GM12878 (cell line): ENCODE results near the gene CUL9. TPM values are rescaled to one million over a fixed set of nuclear protein-coding genes. Genes with fewer than 3 reads are reported as not detected.

Experiments used
- ATAC-seq: fragments of 200-7000 bp; cut with Tn5 transposase; 3 replicates; pipeline ENCODE4 v1.9.1; 2020; ENCODE audit warnings: mild to moderate bottlenecking, moderate library complexity
- BruUV-seq: library from RNA; stranded (reverse); fragments of 400-500 nt; replicated peaks from 2 replicates; lab custom pipeline; 2021; lab: Mats Ljungman, UMichigan
- CTCF ChIA-PET: fragments of 300-600 bp; sonication (Branson Sonifier 250); formaldehyde crosslinking; extraction: SDS; loops from one replicate; lab custom pipeline; 2021; ENCODE audit warnings: inconsistent platforms; lab: Yijun Ruan, JAX
- POLR2A ChIA-PET: fragments of 350-600 bp; formaldehyde crosslinking; extraction: SDS; loops from one replicate; lab custom pipeline; 2021; ENCODE audit warnings: inconsistent platforms; lab: Charles Lee
- RAD21 ChIA-PET: fragments of 300-600 bp; sonication (Branson Sonifier 250); formaldehyde crosslinking; loops from one replicate; lab custom pipeline; 2023; ENCODE audit warnings: antibody characterized with exemption; ENCODE audit not compliant: unreplicated experiment; lab: Charles Lee
- SMC1A ChIA-PET: fragments of 300-600 bp; sonication (Branson Sonifier 250); formaldehyde crosslinking; loops from one replicate; lab custom pipeline; 2023; ENCODE audit not compliant: unreplicated experiment, uncharacterized antibody; lab: Charles Lee
- DNase-seq: peaks from one replicate; pipeline ENCODE4 v3.0.0-alpha.2; 2011; ENCODE audit warnings: low read depth, low spot score
- FAIRE-seq: peaks from 3 replicates; lab custom pipeline; 2011; peaks lifted over from hg19 to GRCh38; lab: Jason Lieb, UNC
- H2AFZ ChIP-seq: 2 replicates; pipeline ENCODE4 v1.6.0; 2011; ENCODE audit warnings: low read depth, low read length, control low read depth; ENCODE audit not compliant: control insufficient read depth
- H3K27ac ChIP-seq: 2 replicates; pipeline ENCODE4 v1.5.1; 2011; ENCODE audit warnings: control low read depth; ENCODE audit not compliant: control insufficient read depth, insufficient read depth
- H3K27me3 ChIP-seq, 2 experiments: replicated peaks in 1 of 2; 2 replicates each; pipeline versions ENCODE4 v1.6.0 to v1.6.1; 2011; ENCODE audit warnings: low read length in 1 of 2; ENCODE audit not compliant: control insufficient read depth in 2 of 2, insufficient read depth in 2 of 2
- H3K36me3 ChIP-seq, 2 experiments: 2 replicates each; pipeline ENCODE4 v1.5.1; 2011; ENCODE audit warnings: low read length in 1 of 2; ENCODE audit not compliant: control insufficient read depth in 2 of 2, insufficient read depth in 2 of 2
- H3K4me1 ChIP-seq: 2 replicates; pipeline ENCODE4 v1.6.1; 2011; ENCODE audit warnings: mild to moderate bottlenecking, low read length, moderate library complexity, mixed read lengths; ENCODE audit not compliant: control insufficient read depth, insufficient read depth
- H3K4me2 ChIP-seq: 2 replicates; pipeline ENCODE4 v1.6.0; 2011; ENCODE audit warnings: control low read depth; ENCODE audit not compliant: control insufficient read depth, insufficient read depth
- H3K4me3 ChIP-seq: fragments of 200-600 bp; sonication (generic); 2 replicates; pipeline ENCODE4 v1.5.1; 2016
- H3K79me2 ChIP-seq: 2 replicates; pipeline ENCODE4 v1.6.0; 2011; ENCODE audit warnings: low read length; ENCODE audit not compliant: control insufficient read depth, insufficient read depth
- H3K9ac ChIP-seq: 2 replicates; pipeline ENCODE4 v1.8.0; 2011; ENCODE audit warnings: low read length, control low read depth, mixed read lengths; ENCODE audit not compliant: control insufficient read depth, insufficient read depth
- H3K9me3 ChIP-seq: replicated peaks from 3 replicates; pipeline ENCODE4 v1.5.1; 2011; ENCODE audit warnings: mild to moderate bottlenecking, low read length; ENCODE audit not compliant: control insufficient read depth, insufficient read depth
- H4K20me1 ChIP-seq: 2 replicates; pipeline ENCODE4 v1.6.0; 2011; ENCODE audit not compliant: control insufficient read depth, insufficient read depth
- CTCF ChIP-seq, 3 experiments: IDR thresholded peaks in 2 of 3; conservative IDR thresholded peaks in 1 of 3; 2 replicates each; pipeline ENCODE4 v1.5.1; 2011; ENCODE audit warnings: low read depth in 3 of 3, low read length in 3 of 3, mild to moderate bottlenecking in 3 of 3, control low read depth in 2 of 3, moderate library complexity in 2 of 3, inconsistent platforms in 1 of 3, mixed read lengths in 1 of 3; ENCODE audit not compliant: control insufficient read depth in 2 of 3, insufficient read depth in 1 of 3; ENCODE audit errors: extremely low read depth in 1 of 3
- FOXK2 ChIP-seq: fragments of 450-650 bp; IDR thresholded peaks from 2 replicates; pipeline ENCODE4 v1.6.1; 2017; ENCODE audit warnings: mild to moderate bottlenecking, moderate library complexity
- IRF4 ChIP-seq: IDR thresholded peaks from 2 replicates; pipeline ENCODE4 v1.6.1; 2011; ENCODE audit warnings: low read depth, low read length
- NBN ChIP-seq: fragments of 450-650 bp; IDR thresholded peaks from 2 replicates; pipeline ENCODE4 v1.6.1; 2016
- NFYB ChIP-seq: IDR thresholded peaks from 2 replicates; pipeline ENCODE4 v1.6.1; 2011; ENCODE audit warnings: low read depth, mild to moderate bottlenecking, low read length, improper control_type of control experiment, moderate library complexity; ENCODE audit not compliant: insufficient read depth
- NR2C1 ChIP-seq: fragments of 450-650 bp; IDR thresholded peaks from 2 replicates; pipeline ENCODE4 v1.6.1; 2017; ENCODE audit warnings: antibody characterized with exemption, mild to moderate bottlenecking, moderate library complexity
- NR2F1 ChIP-seq: fragments of 450-650 bp; conservative IDR thresholded peaks from 2 replicates; pipeline ENCODE4 v1.6.1; 2017; ENCODE audit warnings: mild to moderate bottlenecking
- PAX8 ChIP-seq: fragments of 450-650 bp; IDR thresholded peaks from 2 replicates; pipeline ENCODE4 v1.6.1; 2017; ENCODE audit warnings: mild to moderate bottlenecking, moderate library complexity
- RAD21 ChIP-seq: IDR thresholded peaks from 2 replicates; pipeline ENCODE4 v1.6.1; 2011; ENCODE audit warnings: mild to moderate bottlenecking, low read depth, low read length, moderate library complexity; ENCODE audit not compliant: insufficient read depth
- SMAD1 ChIP-seq: fragments of 450-650 bp; IDR thresholded peaks from 2 replicates; pipeline ENCODE4 v1.6.1; 2018; ENCODE audit warnings: mild to moderate bottlenecking, low read depth; ENCODE audit not compliant: partially characterized antibody
- SREBF1 ChIP-seq: IDR thresholded peaks from 2 replicates; pipeline ENCODE4 v1.6.1; 2012; ENCODE audit warnings: mild to moderate bottlenecking, low read length
- ZBED1 ChIP-seq: IDR thresholded peaks from 2 replicates; pipeline ENCODE4 v1.6.1; 2016; ENCODE audit warnings: borderline replicate concordance
- ZNF207 ChIP-seq: fragments of 450-650 bp; IDR thresholded peaks from 2 replicates; pipeline ENCODE4 v1.6.1; 2014; ENCODE audit warnings: antibody characterized with exemption, mild to moderate bottlenecking, borderline replicate concordance
- WGBS: methylation state at CpG from one replicate; pipeline ENCODE4 v1.1.6; 2016; ENCODE audit warnings: low lambda C conversion rate; ENCODE audit not compliant: insufficient replicate concordance, insufficient coverage; ENCODE audit errors: missing lambda C conversion rate; 5-methylcytosine and 5-hydroxymethylcytosine counted together
- in situ Hi-C: fragments of 300-500 bp; cut with MboI; formaldehyde crosslinking; loops from 9 replicates; pipeline ENCODE4 v1.14.3; 2018; ENCODE audit warnings: mixed read lengths
- intact Hi-C: fragments of 100-400 bp; cut with micrococcal nuclease; formaldehyde crosslinking; loops from one replicate; pipeline ENCODE4 v1.14.2; 2022; ENCODE audit not compliant: unreplicated experiment
- polyA plus RNA-seq, 11 experiments: library from polyadenylated mRNA; depleted of rRNA in 4 of 11; unstranded in 6 of 11; stranded (reverse) in 5 of 11; fragments of >200 nt; fragmentation: Nextera tagmentation in 4 of 11; fragmentation: Illumina TruSeq in 1 of 11; extraction: Ambion mirVana in 4 of 11; extraction: Trizol in 1 of 11; gene quantifications; 1 replicate in 1 of 11; 2 replicates in 10 of 11; pipeline versions ENCODE4 v1.2.1 to v1.2.3, GENCODE V29; 2011 to 2016; ENCODE audit warnings: inconsistent platforms in 2 of 11, missing spikeins in 2 of 11, low read depth in 1 of 11
- total RNA-seq, 4 experiments: library from RNA; depleted of rRNA in 3 of 4; stranded (reverse); fragments of >200 nt in 3 of 4; fragmentation: Illumina TruSeq in 1 of 4; extraction: Trizol in 1 of 4; gene quantifications; 2 replicates each; pipeline versions ENCODE4 v1.2.1 to v1.2.3, GENCODE V29; 2013 to 2021
- TF ChIP-seq, protein P1 (sequence below): fragments of 450-650 bp; IDR thresholded peaks from 2 replicates; pipeline ENCODE4 v1.6.1; 2016; ENCODE audit warnings: mild to moderate bottlenecking
- TF ChIP-seq, protein P2 (sequence below): IDR thresholded peaks from 2 replicates; pipeline ENCODE4 v1.6.1; 2011; ENCODE audit warnings: borderline replicate concordance, low read depth, mild to moderate bottlenecking, moderate library complexity, mixed read lengths, low read length; ENCODE audit not compliant: insufficient read depth; ENCODE audit errors: extremely low read length

CUL9 gene
- total and polyA plus RNA-seq, 10 of the 15 experiments (the other 5 are each of a cell fraction or from before 2014, with no cell fraction given) = 1.2 to 48.3 (median 17.2) TPM

DNA sequence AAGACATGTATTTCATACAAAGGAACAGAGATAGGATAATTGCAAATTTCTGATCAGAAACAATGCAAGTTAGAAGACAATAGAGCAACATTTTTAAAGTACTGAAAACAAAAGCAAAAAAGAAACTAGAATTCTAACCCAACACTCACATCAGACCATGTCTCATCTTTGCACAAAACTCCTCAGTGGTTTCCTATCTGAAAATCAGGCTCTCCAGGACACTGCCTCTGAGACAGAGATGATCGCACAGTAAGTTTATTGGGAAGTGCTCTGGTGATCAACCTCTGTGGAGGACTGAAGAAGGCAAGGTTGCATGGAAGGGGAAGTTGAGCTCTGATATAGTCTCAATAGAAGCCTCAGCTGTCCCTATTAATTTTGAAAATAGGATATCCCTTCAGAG, 59.0 kb downstream of the CUL9 start:
- no TSS peak for BruUV-seq
- no peak overlapping the region for H3K4me3 ChIP-seq
- intact Hi-C loops = no loop called here
- no peak overlapping the region for H3K9ac ChIP-seq
- no peak for DNase-seq
- POLR2A ChIA-PET = interaction anchor here (0.8 to 1.3 kb wide), 2 partner anchors 11 to 17 kb away, joined by 3 read pairs; no protein-coding TSS in a partner anchor
- H3K79me2 ChIP-seq = no peaks in the 10 kb centered on the region
- H3K27ac ChIP-seq = no peak overlapping the region
- peaks cover 7 to 8% of the 10 kb centered on the region in 2 experiments for H3K27me3 ChIP-seq
- no peaks in the 10 kb centered on the region for H3K36me3 ChIP-seq
- no peak for FAIRE-seq
- H3K9me3 ChIP-seq = peaks cover 2% of the 10 kb centered on the region; the same call in 2 of the 3 replicates
- SMC1A ChIA-PET = no interaction called here
- in situ Hi-C loops = no loop called here
- CTCF ChIA-PET = interaction anchor here (1.6 to 1.7 kb wide), 2 partner anchors 12 to 16 kb away, joined by 4 read pairs; partner anchors contain the start of gene DNPH1
- no peak for TF ChIP-seq ZNF207
- TF ChIP-seq IRF4 = no peak
- TF ChIP-seq ZBED1 = no peak
- no peak for TF ChIP-seq NR2F1
- no peak for TF ChIP-seq PAX8
- no peak for TF ChIP-seq SMAD1
- no peak for TF ChIP-seq RAD21
- ATAC-seq = peak; percentile 31
- RAD21 ChIA-PET = no interaction called here
- peaks cover 6% of the 10 kb centered on the region for H3K4me1 ChIP-seq
- 45% methylated on average over 1 of the region's 1 CpG for WGBS
- no peaks in the 10 kb centered on the region for H4K20me1 ChIP-seq
- H3K4me2 ChIP-seq = no peak overlapping the region
- no peak overlapping the region for H2AFZ ChIP-seq

- ChIA-PET POLR2A (interaction anchor here (1.3 kb wide), 1 partner anchor 11 kb away, joined by 3 read pairs; no protein-coding TSS in a partner anchor), SMC1A (no interaction called here), RAD21 (no interaction called here), CTCF (interaction anchor here (1.6 to 1.7 kb wide), 2 partner anchors 12 to 17 kb away, joined by 4 read pairs; partner anchors contain the start of gene DNPH1)
- Histone ChIP-seq H3K27me3 (peaks cover 8 to 9% of the 10 kb centered on the region in 2 experiments), H3K9me3 (peaks cover 2% of the 10 kb centered on the region; the same call in 2 of the 3 replicates), H3K79me2 (no peaks in the 10 kb centered on the region), H3K9ac (no peak overlapping the region), H3K27ac (no peak overlapping the region), H3K4me2 (no peak overlapping the region), H3K4me3 (no peak overlapping the region), H4K20me1 (no peaks in the 10 kb centered on the region), H2AFZ (no peak overlapping the region), H3K36me3 (no peaks in the 10 kb centered on the region), H3K4me1 (peaks cover 9% of the 10 kb centered on the region)
- FAIRE-seq (no peak), DNase-seq (no peak), ATAC-seq (no peak)
- intact Hi-C loops = no loop called here
- no TSS peak for BruUV-seq
- WGBS = 57% methylated on average over 2 of the region's 2 CpGs
- in situ Hi-C loops = no loop called here
- no peak for TF ChIP-seq FOXK2
- TF ChIP-seq CTCF (IDR thresholded peaks at IDR 0.05 in 2 of 3, conservative IDR thresholded peaks at IDR 0.05 in 1 of 3; ENCODE audit: control insufficient read depth in 2 of 3, extremely low read depth in 1 of 3, insufficient read depth in 1 of 3, low read depth in 3 of 3, low read length in 3 of 3) = no peak
- no peak for TF ChIP-seq NR2C1
- TF ChIP-seq NFYB = no peak
- TF ChIP-seq SREBF1 = no peak
- no peak for TF ChIP-seq NBN
- TF ChIP-seq, protein P1, sequence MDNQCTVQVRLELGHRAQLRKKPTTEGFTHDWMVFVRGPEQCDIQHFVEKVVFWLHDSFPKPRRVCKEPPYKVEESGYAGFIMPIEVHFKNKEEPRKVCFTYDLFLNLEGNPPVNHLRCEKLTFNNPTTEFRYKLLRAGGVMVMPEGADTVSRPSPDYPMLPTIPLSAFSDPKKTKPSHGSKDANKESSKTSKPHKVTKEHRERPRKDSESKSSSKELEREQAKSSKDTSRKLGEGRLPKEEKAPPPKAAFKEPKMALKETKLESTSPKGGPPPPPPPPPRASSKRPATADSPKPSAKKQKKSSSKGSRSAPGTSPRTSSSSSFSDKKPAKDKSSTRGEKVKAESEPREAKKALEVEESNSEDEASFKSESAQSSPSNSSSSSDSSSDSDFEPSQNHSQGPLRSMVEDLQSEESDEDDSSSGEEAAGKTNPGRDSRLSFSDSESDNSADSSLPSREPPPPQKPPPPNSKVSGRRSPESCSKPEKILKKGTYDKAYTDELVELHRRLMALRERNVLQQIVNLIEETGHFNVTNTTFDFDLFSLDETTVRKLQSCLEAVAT = no peak
- TF ChIP-seq, protein P2, sequence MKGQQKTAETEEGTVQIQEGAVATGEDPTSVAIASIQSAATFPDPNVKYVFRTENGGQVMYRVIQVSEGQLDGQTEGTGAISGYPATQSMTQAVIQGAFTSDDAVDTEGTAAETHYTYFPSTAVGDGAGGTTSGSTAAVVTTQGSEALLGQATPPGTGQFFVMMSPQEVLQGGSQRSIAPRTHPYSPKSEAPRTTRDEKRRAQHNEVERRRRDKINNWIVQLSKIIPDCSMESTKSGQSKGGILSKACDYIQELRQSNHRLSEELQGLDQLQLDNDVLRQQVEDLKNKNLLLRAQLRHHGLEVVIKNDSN = no peak
Observed at GRCh38 chr6:43241446-43241845, 59.5 kb downstream of the CUL9 start.
